ENCODE measurements around the gene AIG1.

Gene AIG1

DNA sequence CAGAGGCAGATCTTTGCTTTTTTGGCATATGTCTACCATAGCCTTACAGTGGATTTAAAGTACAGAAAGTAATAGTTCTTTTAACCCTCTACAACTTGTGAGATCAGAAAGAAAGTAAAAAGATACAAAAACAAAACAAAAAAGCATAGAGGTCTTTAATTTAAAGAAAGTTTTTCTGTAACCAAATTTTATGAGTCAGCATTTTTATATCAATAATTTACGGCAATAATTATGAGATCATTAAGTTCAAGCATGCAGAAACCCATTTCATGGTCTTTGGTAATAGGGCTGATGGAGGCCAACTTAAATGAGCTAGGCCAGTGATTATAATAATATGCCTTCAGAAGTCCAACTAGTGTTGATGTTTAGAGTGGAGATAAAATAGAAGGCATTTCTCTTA is 145.9 kb downstream of the AIG1 start:
- TF ChIP-seq, protein P1, sequence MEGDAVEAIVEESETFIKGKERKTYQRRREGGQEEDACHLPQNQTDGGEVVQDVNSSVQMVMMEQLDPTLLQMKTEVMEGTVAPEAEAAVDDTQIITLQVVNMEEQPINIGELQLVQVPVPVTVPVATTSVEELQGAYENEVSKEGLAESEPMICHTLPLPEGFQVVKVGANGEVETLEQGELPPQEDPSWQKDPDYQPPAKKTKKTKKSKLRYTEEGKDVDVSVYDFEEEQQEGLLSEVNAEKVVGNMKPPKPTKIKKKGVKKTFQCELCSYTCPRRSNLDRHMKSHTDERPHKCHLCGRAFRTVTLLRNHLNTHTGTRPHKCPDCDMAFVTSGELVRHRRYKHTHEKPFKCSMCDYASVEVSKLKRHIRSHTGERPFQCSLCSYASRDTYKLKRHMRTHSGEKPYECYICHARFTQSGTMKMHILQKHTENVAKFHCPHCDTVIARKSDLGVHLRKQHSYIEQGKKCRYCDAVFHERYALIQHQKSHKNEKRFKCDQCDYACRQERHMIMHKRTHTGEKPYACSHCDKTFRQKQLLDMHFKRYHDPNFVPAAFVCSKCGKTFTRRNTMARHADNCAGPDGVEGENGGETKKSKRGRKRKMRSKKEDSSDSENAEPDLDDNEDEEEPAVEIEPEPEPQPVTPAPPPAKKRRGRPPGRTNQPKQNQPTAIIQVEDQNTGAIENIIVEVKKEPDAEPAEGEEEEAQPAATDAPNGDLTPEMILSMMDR (IDR thresholded peaks at IDR 0.05; ENCODE audit: low read depth, low read length): no peak
- H3K4me3 ChIP-seq (ENCODE audit: low read depth, low read length): no peak overlapping the region

DNA sequence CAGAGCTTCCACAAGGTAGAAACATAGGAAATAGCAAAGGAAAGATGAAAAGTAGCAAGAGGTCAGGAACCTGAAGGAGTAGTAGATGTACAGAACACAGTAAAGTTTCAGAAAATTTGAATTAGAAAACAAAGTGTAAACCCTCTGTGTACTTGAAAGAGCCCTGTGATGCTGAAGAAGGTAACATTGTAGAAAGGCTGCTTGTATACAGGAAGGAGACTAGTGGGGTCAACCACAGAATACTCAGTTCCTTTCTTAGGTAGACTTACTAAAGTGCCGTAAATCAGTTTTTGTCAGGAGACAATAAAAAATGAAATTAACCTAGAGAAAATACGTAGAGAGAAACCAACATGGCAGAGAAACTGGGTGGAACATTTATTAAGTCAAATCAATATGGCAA is 149.7 kb downstream of the AIG1 start:
- TF ChIP-seq, protein P1 (IDR thresholded peaks at IDR 0.05; ENCODE audit: low read depth, low read length): no peak

DNA sequence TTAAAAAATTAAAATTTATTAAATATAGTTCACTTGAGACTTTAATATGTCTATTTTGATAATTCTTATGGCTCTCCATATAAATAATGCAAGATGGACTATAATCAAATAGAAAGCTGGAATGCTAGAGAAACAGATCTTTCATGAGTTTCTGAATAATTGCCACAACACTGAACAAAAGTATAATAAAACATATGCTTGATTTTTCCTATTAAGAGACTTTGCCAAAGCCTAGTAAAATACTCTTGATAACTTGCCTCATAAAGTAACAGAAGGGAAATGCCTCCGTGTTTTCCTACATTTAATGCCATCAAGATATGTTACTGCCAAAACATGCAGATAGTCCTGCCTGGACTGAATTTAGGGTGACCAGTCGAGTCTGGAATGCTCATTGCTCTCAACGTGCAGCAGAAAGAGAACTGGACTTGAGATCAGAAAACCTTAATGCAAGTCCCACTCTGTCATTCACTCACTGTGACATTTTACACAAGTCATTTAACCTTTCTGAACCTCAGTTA is 153.2 kb downstream of the AIG1 start:
- TF ChIP-seq, protein P1 (IDR thresholded peaks at IDR 0.05; ENCODE audit: low read depth, low read length): no peak
- no peak overlapping the region for H3K4me3 ChIP-seq (ENCODE audit: low read depth, low read length)

More for the DNA sequence above, 149.7 kb downstream of the AIG1 start:
- H3K4me3 ChIP-seq (ENCODE audit: low read depth, low read length): no peak overlapping the region

DNA sequence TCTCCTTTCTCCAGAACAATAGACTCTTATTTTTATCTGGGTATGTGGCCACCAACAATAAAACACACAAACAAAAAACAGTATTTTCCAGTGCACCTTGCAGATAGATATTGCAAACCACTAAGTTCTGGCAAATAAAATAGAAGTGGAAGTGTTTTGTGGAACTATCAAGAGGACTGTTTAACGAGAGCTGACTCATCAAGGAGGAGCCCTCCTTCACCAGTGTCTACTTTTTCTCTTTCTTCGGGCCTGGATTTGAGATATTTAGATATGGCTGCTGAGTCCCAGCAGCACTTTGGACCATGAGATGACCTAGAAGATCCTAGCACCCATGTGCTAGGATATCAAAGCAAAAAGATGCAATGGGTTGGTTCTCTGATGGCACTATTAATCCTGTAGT is 154.7 kb downstream of the AIG1 start:
- TF ChIP-seq, protein P1 (IDR thresholded peaks at IDR 0.05; ENCODE audit: low read depth, low read length): no peak

DNA sequence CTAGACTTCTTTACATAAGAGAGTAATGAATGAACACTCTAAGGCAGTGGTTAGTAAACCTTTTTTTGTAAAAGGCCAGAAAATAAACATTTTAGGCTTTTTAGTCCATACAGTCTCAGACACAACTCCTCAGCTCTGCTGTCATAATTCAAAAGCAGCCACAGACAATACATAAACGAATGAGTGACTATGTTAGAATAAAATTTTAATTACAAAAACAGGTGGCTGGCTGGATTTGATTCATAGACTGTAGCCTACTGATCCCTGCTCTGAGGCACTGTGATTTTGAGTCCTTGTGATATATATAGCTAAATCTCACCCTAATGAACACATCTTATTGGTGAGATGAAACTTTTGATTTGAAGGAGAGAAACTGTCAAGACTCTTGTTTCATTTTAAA is 155.1 kb downstream of the AIG1 start:
- TF ChIP-seq, protein P1 (IDR thresholded peaks at IDR 0.05; ENCODE audit: low read depth, low read length): no peak

More for the DNA sequence above, 154.7 kb downstream of the AIG1 start:
- H3K4me3 ChIP-seq (ENCODE audit: low read depth, low read length): no peak overlapping the region

DNA sequence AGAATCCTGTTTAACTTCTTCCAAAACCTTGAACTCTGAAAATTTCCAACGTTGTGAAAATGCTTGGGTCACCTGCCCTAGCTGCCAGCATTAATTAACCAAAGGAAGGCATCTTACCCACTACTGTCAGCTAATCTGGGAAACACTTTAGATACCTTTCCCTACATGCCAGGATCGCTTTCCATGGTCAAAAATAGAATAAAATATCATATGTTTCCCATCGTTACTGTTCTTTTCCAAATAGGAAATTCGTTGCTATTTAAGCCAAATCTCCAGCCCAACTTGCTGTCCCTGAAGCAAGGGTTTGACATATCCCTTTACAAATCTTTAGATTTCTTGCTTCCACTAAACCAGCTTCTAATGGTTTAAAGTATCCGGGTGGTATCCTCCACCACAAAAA is 157.5 kb downstream of the AIG1 start:
- TF ChIP-seq, protein P1 (IDR thresholded peaks at IDR 0.05; ENCODE audit: low read depth, low read length): no peak
- no peak overlapping the region for H3K4me3 ChIP-seq (ENCODE audit: low read depth, low read length)

More for the DNA sequence above, 155.1 kb downstream of the AIG1 start:
- no peak overlapping the region for H3K4me3 ChIP-seq (ENCODE audit: low read depth, low read length)

DNA sequence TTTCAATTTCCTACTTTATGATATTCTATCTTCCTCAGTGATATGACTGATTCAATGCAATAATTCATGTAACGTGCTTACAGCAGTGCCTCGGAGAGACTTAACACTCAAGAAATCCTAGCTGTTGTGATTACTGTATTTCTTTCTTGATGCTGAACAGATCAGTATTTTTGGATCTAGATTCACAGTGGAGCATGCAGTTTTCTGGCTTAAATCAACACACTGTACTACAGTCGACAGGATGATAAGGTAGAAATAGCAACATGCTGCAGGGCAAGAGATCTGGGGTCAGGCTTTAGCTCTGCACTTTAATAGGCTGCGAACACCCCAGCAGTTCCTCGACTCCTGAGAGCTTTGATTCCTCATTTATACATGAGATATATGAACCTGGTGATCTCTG is 161.0 kb downstream of the AIG1 start:
- TF ChIP-seq, protein P1 (IDR thresholded peaks at IDR 0.05; ENCODE audit: low read depth, low read length): no peak
- H3K4me3 ChIP-seq (ENCODE audit: low read depth, low read length): no peak overlapping the region
